Measurements from ENCODE around the gene STK36. TPM values are rescaled to one million over a fixed set of nuclear protein-coding genes. Genes with fewer than 3 reads are reported as not detected.

STK36 gene
- total RNA-seq: 17.2 and 17.6 TPM in 2 replicates

GRCh38 chr2:218671654-218672566 lies at the start of gene STK36, which contains the start of gene RNF25:
STK36 (plus strand) TSS chr2:218672086; CDS start chr2:218672830, 744 bp downstream.
RNF25 (minus strand) TSS chr2:218672002; CDS start chr2:218671970, 32 bp downstream.

GRCh38 chr2:218659258-218659987 lies 12.5 kb upstream of the STK36 start, which contains the start of the genes BCS1L and ZNF142:
BCS1L (plus strand) TSS chr2:218659683; CDS start chr2:218660988, 1,305 bp downstream.
ZNF142 (minus strand) TSS chr2:218659623; CDS start chr2:218656429, 3,194 bp downstream.

GRCh38 chr2:218710687-218711549 lies 39.0 kb downstream of the STK36 start, which contains the start of gene TTLL4:
TTLL4 (plus strand) TSS chr2:218710835; CDS start chr2:218737677, 26,842 bp downstream.

Other genes with a start within 250 kb of the STK36 start
- gene USP37, start 103.7 kb upstream of the STK36 start, total RNA-seq: 8.3 and 9.4 TPM in 2 replicates
- 36.4 and 39.9 TPM in 2 replicates for gene CNOT9, start 103.2 kb upstream of the STK36 start, total RNA-seq
- 2.1 and 4.0 TPM in 2 replicates for gene PLCD4, start 64.2 kb upstream of the STK36 start, total RNA-seq
- 5.9 and 7.7 TPM in 2 replicates for gene ZNF142, start 12.5 kb upstream of the STK36 start, total RNA-seq
- 26.2 and 41.6 TPM in 2 replicates for gene BCS1L, start 12.4 kb upstream of the STK36 start, total RNA-seq
- 29.3 and 31.6 TPM in 2 replicates for gene RNF25, start 84 bp upstream of the STK36 start, total RNA-seq
- gene TTLL4, start 38.7 kb downstream of the STK36 start, total RNA-seq: 4.2 and 5.6 TPM in 2 replicates
- 13.5 and 18.1 TPM in 2 replicates for gene CYP27A1, start 110.1 kb downstream of the STK36 start, total RNA-seq
- 0.40 and 1.9 TPM in 2 replicates for gene PRKAG3, start 159.7 kb downstream of the STK36 start, total RNA-seq
- not detected in 2 replicates for gene WNT6, start 187.7 kb downstream of the STK36 start, total RNA-seq
- not detected in 2 replicates for gene WNT10A, start 208.8 kb downstream of the STK36 start, total RNA-seq

Data from aortic smooth muscle cell (primary cell).